Activated T-cell treated with anti-CD3 and anti-CD28 coated beads, Interleukin-2, amount 50 U/mL, for 4 hours (primary cell): ENCODE data around the gene COL5A1. TPM values are rescaled to one million over a fixed set of nuclear protein-coding genes. Genes with fewer than 3 reads are reported as not detected.

ENCODE experiments used
- ATAC-seq, 2 donors: fragments of 200-7000 bp; cut with Tn5 transposase; one replicate each; pipeline ENCODE4 v1.10.0; 2021
- DNase-seq: peaks from one replicate; pipeline ENCODE4 v3.0.0-alpha.2; 2020
- H3K27me3 Mint-ChIP-seq: one replicate; pipeline ENCODE4 v1.8.0; 2021; ENCODE audit warnings: low read depth, mixed read lengths
- H3K36me3 Mint-ChIP-seq: one replicate; pipeline ENCODE4 v1.8.0; 2022; ENCODE audit warnings: mixed read lengths; ENCODE audit not compliant: insufficient read depth
- H3K4me1 Mint-ChIP-seq: one replicate; pipeline ENCODE4 v1.8.0; 2021; ENCODE audit warnings: low read depth, mixed read lengths
- H3K4me3 Mint-ChIP-seq: one replicate; pipeline ENCODE4 v1.8.0; 2021; ENCODE audit warnings: mild to moderate bottlenecking, moderate library complexity, mixed read lengths
- H3K9me3 Mint-ChIP-seq: one replicate; pipeline ENCODE4 v1.8.0; 2021; ENCODE audit warnings: mixed read lengths
- total RNA-seq, 3 donors: library from RNA; stranded (reverse); gene quantifications; one replicate each; pipeline ENCODE4 v1.2.1, GENCODE V29; 2021

Gene COL5A1
- total RNA-seq, 3 donors from 2014 or later = 0.14 to 0.30 (median 0.21) TPM

DNA sequence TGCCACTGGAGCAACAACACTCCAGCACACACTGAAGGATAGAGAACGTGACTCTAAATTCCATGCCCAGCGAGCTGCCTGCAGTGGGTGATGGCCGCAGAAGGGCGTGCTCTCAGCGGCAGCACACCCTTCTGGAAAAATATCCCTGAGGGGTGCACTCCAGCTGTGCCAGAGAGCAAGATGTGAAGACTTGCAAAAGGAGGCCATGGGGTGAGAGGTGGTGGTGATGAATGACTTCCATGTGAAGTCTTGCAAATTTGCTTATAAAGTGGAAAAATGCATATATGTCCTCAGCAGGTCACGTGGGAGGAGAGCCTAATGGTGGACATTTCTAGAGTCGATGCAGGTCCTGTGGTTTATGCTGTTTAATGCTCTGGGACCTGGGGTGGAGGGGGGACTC lies 39.8 kb upstream of the COL5A1 start:
- Mint-ChIP-seq H3K4me3 (no peak overlapping the region), H3K9me3 (no peaks in the 10 kb centered on the region), H3K36me3 (no peaks in the 10 kb centered on the region), H3K27me3 (peaks cover 5% of the 10 kb centered on the region), H3K4me1 (no peaks in the 10 kb centered on the region)
- ATAC-seq (no peak), DNase-seq (no peak)

GRCh38 chr9:134602547-134603362 lies 38.8 kb upstream of the COL5A1 start:
- Mint-ChIP-seq H3K4me1 (no peaks in the 10 kb centered on the region), H3K9me3 (no peaks in the 10 kb centered on the region)
- no peak for DNase-seq

DNA sequence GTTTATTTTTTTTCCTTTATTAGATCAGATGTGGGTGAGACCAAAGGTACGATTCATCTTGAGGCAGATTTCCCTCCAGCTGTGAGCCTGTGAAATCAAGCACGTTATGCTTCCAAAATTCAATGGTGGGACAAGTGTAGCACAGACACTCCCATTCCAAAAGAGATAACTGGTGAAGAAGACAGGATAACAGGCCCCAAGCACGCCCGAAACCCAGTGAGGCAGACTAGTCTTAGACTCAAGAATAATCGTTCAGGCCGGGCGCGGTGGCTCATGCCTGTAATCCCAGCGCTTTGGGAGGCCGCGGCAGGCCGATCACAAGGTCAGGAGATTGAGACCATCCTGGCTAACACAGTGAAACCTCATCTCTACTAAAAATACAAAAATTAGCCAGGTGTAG lies 36.8 kb upstream of the COL5A1 start:
- no peak for ATAC-seq
- H3K4me3 Mint-ChIP-seq = no peak overlapping the region
- peaks cover 7% of the 10 kb centered on the region for H3K27me3 Mint-ChIP-seq
- DNase-seq = no peak
- H3K4me1 Mint-ChIP-seq = no peaks in the 10 kb centered on the region
- no peaks in the 10 kb centered on the region for H3K36me3 Mint-ChIP-seq
- no peaks in the 10 kb centered on the region for H3K9me3 Mint-ChIP-seq

More at GRCh38 chr9:134602547-134603362, 38.8 kb upstream of the COL5A1 start:
- Mint-ChIP-seq H3K4me3 (no peak overlapping the region), H3K27me3 (peaks cover 5% of the 10 kb centered on the region), H3K36me3 (no peaks in the 10 kb centered on the region)
- no peak for ATAC-seq

DNA sequence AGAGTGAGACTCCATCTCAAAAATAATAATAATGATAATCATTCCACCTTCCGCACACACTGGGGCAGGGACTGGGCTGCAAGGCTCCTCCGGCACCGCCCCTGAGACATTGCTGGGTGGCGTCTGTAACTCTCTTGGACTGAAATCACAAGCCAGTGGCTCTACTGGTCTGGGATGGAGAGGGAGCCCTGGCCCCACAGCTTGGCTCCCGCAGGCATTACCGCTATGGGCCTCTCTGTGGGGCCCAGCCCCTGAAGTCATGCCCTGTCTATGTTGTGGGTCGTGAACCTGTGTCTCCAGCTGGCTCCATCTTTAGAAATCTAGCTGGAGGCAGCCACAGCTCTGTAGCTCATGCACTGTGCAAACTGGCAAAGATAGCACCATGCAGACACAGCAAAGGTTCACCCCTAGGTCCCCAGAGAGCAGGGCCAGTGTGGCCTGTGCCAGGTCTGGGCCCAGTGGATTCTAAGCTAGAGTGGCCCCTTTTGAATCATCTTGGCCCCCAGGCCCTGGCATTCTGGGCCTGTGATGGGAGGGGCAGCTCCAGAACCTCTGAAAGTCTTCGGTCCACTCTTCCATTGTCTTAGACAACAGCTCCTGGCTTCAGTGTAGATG lies 36.1 kb upstream of the COL5A1 start:
- H3K4me1 Mint-ChIP-seq = no peaks in the 10 kb centered on the region
- H3K36me3 Mint-ChIP-seq = no peaks in the 10 kb centered on the region
- peaks cover 5% of the 10 kb centered on the region for H3K27me3 Mint-ChIP-seq
- no peaks in the 10 kb centered on the region for H3K9me3 Mint-ChIP-seq
- H3K4me3 Mint-ChIP-seq = no peak overlapping the region
- DNase-seq (no peak), ATAC-seq (no peak)

- ATAC-seq (no peak), DNase-seq (no peak)
- Mint-ChIP-seq H3K9me3 (no peaks in the 10 kb centered on the region), H3K36me3 (no peaks in the 10 kb centered on the region), H3K4me3 (no peak overlapping the region), H3K27me3 (peaks cover 7% of the 10 kb centered on the region), H3K4me1 (no peaks in the 10 kb centered on the region)
Measured at GRCh38 chr9:134605966-134606357, 35.6 kb upstream of the COL5A1 start.

DNA sequence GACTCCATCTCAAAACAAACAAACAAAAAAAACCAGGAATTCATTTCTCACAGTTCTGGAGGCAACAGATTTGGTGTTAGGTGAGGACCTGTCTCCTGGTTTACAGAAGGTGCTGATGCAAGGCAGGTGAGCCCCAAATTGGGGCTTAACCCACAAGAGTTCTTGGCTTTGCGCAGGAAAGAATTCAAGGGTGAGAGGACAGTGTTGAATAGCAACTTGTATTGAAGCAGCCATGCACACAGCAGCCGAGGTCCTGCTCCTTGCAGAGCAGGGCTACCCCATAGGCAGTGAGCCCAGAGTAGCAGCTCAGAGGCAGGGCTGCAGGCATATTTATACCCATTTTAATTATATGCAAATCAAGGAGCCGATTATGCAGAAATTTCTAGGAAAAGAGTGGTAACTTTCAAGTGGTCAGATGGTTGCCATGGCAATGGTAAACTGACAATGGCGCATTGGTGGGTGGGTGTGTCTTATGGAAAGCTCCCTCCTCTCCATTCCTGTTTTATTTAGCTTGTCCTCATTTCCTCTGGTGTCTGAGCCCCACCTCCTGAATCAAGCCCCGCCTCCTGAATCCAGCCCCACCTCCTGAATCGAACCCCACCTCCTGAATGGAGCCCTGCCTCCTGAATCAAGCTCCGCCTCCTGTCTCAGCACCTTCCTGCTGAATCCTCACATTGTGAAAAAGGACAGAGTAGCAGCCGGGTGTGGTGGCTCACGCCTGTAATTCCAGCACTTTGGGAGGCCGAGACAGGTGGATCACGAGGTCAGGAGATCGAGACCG lies 34.5 kb upstream of the COL5A1 start:
- DNase-seq (no peak), ATAC-seq (no peak)
- no peaks in the 10 kb centered on the region for H3K4me1 Mint-ChIP-seq
- no peaks in the 10 kb centered on the region for H3K36me3 Mint-ChIP-seq
- H3K27me3 Mint-ChIP-seq = peaks cover 8% of the 10 kb centered on the region
- H3K9me3 Mint-ChIP-seq = peaks cover 4% of the 10 kb centered on the region
- H3K4me3 Mint-ChIP-seq = no peak overlapping the region

DNA sequence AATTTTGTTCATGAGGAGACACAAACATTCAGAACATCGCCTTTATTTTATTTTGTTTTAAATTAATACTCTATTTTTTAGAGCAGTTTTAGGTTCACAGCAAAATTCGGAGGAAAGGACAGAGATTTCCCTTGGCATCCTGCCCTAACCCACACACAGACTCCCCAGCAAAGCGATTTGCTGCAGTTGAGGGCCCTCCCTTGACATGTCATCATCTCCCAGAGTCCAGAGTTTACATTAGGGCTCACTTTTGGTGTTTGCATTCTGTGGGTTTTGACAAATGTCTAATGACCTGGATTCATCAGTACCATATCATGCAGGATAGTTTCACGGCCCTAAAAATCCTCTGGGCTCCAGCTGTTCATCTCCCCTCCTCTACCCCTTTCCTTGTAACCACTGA lies 33.6 kb upstream of the COL5A1 start:
- ATAC-seq (no peak), DNase-seq (no peak)
- Mint-ChIP-seq H3K4me3 (no peak overlapping the region), H3K4me1 (no peaks in the 10 kb centered on the region), H3K36me3 (no peaks in the 10 kb centered on the region), H3K27me3 (peaks cover 8% of the 10 kb centered on the region), H3K9me3 (peaks cover 11% of the 10 kb centered on the region)

DNA sequence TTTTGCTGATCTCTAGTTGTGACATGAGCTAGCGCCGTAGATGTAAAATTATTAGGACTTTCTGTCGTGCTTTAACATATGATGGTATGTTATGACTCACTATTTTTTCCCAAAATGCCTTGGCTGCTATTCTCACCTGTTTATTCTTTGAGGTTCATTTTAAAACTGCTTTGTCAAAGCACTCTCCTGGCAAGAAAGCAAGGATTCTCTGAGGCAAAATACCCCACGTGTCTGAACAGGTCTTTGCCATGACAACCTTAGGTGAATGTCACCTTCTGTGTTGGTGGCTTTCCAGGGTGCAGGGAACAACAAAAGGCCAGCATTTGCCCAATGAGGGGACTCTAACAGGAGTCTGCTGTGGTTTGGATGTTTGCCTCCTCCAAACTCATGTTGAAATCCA lies 30.6 kb upstream of the COL5A1 start:
- H3K4me1 Mint-ChIP-seq = no peaks in the 10 kb centered on the region
- no peak for ATAC-seq
- H3K4me3 Mint-ChIP-seq = no peak overlapping the region
- H3K9me3 Mint-ChIP-seq = peaks cover 22% of the 10 kb centered on the region
- H3K27me3 Mint-ChIP-seq = peaks cover 8% of the 10 kb centered on the region
- no peaks in the 10 kb centered on the region for H3K36me3 Mint-ChIP-seq
- DNase-seq = no peak

- Mint-ChIP-seq H3K27me3 (peaks cover 8% of the 10 kb centered on the region), H3K4me1 (no peaks in the 10 kb centered on the region), H3K4me3 (no peak overlapping the region), H3K36me3 (no peaks in the 10 kb centered on the region), H3K9me3 (peaks cover 22% of the 10 kb centered on the region)
- ATAC-seq (no peak), DNase-seq (no peak)
Measured at GRCh38 chr9:134612309-134612708, 29.3 kb upstream of the COL5A1 start.

GRCh38 chr9:134612715-134613114 lies 28.9 kb upstream of the COL5A1 start:
- H3K27me3 Mint-ChIP-seq = peaks cover 8% of the 10 kb centered on the region
- peaks cover 22% of the 10 kb centered on the region for H3K9me3 Mint-ChIP-seq
- H3K36me3 Mint-ChIP-seq = no peaks in the 10 kb centered on the region
- no peaks in the 10 kb centered on the region for H3K4me1 Mint-ChIP-seq
- ATAC-seq (no peak), DNase-seq (no peak)
- H3K4me3 Mint-ChIP-seq = no peak overlapping the region

DNA sequence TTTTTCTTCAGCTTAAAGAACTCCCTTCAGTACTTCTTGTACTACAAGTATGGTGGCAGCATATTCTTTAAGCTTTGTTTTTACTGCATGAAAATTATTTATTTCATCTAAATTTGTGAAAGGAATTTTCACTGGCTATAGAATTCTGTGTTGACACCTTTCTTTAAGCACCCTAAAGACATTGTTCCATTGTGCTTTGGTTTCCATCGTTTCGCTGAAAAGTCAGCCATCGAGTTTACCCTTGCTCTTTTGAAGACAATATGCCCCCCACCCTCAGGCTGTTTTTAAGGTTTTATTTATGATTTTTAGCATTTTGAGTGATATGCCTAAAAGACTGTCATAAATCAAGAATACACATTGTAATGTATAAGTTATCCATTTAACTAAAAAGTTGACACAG lies 27.3 kb upstream of the COL5A1 start:
- H3K4me3 Mint-ChIP-seq = no peak overlapping the region
- H3K36me3 Mint-ChIP-seq = no peaks in the 10 kb centered on the region
- DNase-seq (no peak), ATAC-seq (no peak)
- H3K9me3 Mint-ChIP-seq = peaks cover 22% of the 10 kb centered on the region
- H3K4me1 Mint-ChIP-seq = no peaks in the 10 kb centered on the region
- peaks cover 11% of the 10 kb centered on the region for H3K27me3 Mint-ChIP-seq

GRCh38 chr9:134616341-134616740 lies 25.3 kb upstream of the COL5A1 start:
- H3K4me1 Mint-ChIP-seq = no peaks in the 10 kb centered on the region
- peaks cover 8% of the 10 kb centered on the region for H3K27me3 Mint-ChIP-seq
- H3K36me3 Mint-ChIP-seq = no peaks in the 10 kb centered on the region
- DNase-seq = no peak
- no peak for ATAC-seq
- H3K4me3 Mint-ChIP-seq = no peak overlapping the region
- H3K9me3 Mint-ChIP-seq = peaks cover 22% of the 10 kb centered on the region

- DNase-seq = no peak
- Mint-ChIP-seq H3K27me3 (peaks cover 8% of the 10 kb centered on the region), H3K4me1 (no peaks in the 10 kb centered on the region), H3K36me3 (no peaks in the 10 kb centered on the region), H3K4me3 (no peak overlapping the region), H3K9me3 (peaks cover 17% of the 10 kb centered on the region)
- ATAC-seq = no peak
Measured at GRCh38 chr9:134617246-134617645, 24.4 kb upstream of the COL5A1 start.

- H3K4me3 Mint-ChIP-seq = no peak overlapping the region
- H3K27me3 Mint-ChIP-seq = peaks cover 9% of the 10 kb centered on the region
Measured at GRCh38 chr9:134617836-134618162, 23.8 kb upstream of the COL5A1 start.

More at GRCh38 chr9:134617836-134618162, 23.8 kb upstream of the COL5A1 start:
- H3K4me1 Mint-ChIP-seq = no peaks in the 10 kb centered on the region
- no peak for ATAC-seq
- DNase-seq = no peak
- H3K9me3 Mint-ChIP-seq = peaks cover 12% of the 10 kb centered on the region
- no peaks in the 10 kb centered on the region for H3K36me3 Mint-ChIP-seq
